Stimulated activated CD4-positive, alpha-beta T cell treated with anti-CD3 and anti-CD28 coated beads, Interleukin-15, amount 100 ng/mL, for 24 hours (primary cell): ENCODE results near the gene C1QTNF3.
"Not testable (repeated sequence)": the region's sequence is repeated elsewhere in the genome, so short reads cannot be mapped to it uniquely, and the experiment has no call there.

Experiments used
- DNase-seq: peaks from one replicate; pipeline ENCODE4 v3.0.0-alpha.2; 2020

C1QTNF3 gene

GRCh38 chr5:34047774-34048572, 5.0 kb upstream of the C1QTNF3 start:
- no peak for DNase-seq

DNA sequence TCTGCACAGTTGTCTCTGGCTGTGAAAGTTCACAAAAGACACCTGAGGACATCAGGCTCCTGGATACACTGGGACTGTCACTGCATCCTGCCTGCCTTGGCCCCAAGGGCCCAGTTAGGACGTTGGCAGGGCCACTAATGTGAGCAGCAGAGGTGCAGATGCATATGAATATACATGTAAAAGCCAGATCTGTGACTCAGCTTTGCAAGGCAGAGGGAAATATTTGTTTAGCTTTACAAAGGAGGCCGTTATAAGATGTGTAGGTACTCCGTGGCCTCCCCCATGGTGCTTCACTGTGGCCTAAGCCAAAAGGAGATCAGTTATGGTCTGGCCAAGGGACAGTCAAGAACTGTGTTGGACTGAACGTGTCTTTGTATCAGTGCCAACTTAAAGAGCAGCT, 4.1 kb upstream of the C1QTNF3 start:
- no peak for DNase-seq

GRCh38 chr5:34045996-34046395, 3.0 kb upstream of the C1QTNF3 start:
- DNase-seq: no peak

- DNase-seq: no peak
Observed at GRCh38 chr5:34045023-34045422, 2.0 kb upstream of the C1QTNF3 start.

GRCh38 chr5:34042321-34042720, 692 bp downstream of the C1QTNF3 start:
- no peak for DNase-seq

DNA sequence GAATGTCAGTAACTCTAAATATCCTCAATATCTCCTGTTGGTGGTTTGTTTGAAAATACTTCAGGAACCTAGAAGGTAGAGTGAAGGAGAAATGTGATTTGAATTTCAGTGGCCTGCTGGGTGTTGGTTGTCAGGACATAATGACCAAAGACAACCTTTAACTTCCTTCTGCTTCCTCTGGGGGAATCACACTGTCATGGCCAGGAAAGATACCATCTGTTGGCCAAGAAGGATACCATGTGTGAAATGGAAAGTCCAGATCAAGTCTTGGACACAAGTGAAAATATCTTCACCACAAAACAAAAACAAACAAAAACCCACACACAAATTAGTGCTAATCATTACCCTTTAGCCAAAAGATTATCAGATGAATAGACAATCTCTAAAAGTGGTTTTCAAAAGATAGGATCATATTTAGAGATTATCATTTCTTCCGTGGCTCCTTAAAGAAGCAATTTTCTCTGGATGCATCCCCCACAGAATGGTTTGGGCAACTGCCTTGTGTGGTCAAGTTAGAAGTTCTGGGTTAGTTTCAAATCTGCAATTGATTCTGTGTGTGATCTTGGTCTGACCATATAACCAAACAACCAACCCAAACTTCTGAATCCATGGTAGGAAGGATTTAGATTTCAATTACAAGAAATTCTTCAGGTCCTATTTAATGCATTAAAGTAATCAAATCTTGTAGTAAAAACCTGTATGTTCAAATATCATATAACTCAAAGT, 1.6 kb downstream of the C1QTNF3 start:
- DNase-seq: no peak

DNA sequence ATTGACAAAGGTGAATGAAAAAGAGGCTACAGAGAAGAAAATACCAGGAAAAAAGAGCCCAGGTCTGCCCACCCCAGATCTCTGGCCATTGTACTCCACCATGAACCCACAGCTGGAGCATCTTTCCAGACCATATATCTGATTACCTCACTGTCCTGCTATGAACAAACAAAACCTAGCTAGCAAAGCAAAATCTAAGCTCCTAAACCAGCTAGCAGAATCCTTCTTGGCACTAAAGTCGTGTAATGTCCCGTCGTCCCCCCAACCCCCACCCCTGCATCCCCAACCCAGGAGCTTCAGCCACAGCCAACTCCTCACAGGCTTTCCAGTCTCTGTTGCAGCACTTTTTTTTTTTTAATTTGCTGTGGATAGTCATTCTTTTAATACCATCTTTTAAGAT, 2.5 kb downstream of the C1QTNF3 start:
- no peak for DNase-seq

DNA sequence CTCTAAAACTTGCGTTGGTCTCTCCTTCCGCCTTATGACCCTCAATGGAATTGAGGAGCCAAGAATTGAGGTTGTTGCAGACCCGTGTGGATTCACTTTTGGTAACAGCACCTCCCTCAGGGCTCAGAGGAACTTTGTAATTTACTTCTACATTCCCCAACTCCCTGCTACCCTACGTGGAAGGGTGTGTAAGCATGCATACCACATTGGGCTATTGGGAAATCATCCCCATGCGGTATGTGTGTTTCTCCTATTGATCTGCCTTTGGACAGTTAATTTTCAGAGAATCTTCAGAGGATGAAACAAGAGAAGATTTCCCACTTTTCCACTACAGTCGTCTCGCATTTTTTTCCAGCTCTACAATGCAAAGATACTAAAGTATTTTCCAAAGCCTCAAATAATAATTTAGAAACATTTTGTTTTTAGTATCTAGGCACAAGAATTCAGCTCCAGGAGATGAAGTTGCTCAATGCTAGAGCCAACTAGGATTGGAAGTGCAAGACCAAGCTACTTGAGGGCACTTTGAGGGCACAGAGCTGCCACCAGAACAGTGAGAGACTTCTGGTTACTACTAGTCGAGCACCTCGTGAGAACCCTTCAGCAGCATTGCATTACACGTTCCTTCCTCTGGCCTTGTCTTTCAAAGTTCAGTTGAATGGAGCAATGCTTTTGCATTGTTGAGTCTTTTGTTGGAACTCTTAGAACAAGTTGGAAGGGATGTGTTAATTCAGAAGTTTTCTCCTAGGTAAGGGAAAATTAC, 3.4 kb downstream of the C1QTNF3 start:
- no peak for DNase-seq

- no peak for DNase-seq
Observed at GRCh38 chr5:34038838-34039237, 4.2 kb downstream of the C1QTNF3 start.

DNA sequence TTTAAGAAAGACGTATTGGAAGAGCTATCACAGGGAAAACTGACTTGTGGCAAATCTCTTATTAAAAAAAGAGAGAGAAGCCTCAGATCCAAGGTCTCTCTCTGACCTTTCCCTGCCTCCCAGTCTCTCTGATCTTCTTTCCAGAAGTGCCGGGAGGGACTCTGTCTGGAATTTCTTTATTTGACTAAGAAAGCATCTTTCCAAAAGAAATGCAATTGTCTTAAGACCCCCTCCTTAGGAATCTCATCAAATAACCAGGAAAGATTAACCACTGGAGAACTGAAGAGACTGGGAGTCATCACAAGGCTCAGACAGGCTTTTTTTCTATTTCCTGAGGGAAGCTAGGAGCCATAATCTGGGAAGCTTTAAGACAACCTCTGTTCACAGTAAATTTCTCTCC, 4.6 kb downstream of the C1QTNF3 start:
- no peak for DNase-seq

DNA sequence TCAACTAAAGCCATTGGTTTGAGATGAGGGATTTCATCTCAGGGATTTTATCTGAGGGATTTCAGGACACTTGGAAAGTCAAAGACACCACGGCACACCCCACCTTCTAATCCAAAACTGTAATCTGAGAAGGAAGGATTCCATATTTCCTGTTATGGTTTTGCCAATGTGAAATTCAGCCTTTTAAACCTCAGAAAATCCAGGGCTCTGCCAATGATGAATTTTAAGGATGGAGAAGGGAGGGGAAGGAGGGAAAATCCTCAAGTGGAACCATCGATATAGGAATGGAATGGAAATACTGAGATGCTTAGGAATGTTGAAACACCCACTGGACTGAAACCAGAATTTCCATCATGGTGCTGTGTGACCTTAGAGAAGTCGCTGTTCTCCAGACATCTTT, 5.3 kb downstream of the C1QTNF3 start:
- DNase-seq: no peak

DNA sequence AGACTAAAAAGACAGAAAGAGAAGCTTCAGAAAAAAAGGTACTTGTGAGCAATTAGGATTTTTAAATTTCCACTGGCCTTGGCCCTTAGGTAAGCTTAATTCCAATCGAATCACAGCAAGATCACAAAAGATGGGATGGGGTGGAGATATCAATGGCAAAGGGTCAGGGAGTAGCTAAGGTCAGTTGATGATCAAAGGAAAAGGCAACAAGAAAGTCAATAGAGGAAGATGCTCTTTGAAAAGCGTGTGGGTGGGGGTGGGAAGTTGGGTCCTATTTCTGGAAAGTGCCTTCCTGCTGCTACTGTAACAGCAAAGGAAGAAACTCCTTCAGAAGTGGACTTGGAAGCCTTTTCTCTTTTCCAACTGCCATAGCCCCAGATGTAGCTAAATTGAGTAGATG, 7.3 kb downstream of the C1QTNF3 start:
- DNase-seq: no peak

GRCh38 chr5:34034534-34035327, 8.3 kb downstream of the C1QTNF3 start:
- no peak for DNase-seq

- DNase-seq: no peak
Observed at GRCh38 chr5:34031966-34032365, 11.0 kb downstream of the C1QTNF3 start.

GRCh38 chr5:34031117-34031516, 11.9 kb downstream of the C1QTNF3 start:
- no peak for DNase-seq

DNA sequence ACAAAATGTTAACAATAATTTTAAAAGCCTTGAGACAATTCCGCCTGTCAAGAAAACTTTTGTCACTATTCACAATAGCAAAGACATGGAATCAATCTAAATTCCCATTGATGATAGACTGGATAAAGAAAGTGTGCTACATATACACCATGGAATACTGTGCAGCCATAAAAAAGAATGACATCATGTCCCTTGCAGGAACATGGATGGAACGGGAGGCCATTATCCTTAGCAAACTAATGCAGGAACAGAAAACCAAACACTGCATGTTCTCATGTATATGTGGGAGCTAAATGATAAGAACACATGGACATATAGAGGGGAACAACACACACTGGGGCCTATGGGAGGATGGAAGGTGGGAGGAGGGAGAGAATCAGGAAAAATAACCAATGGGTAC, 12.4 kb downstream of the C1QTNF3 start:
- not testable (repeated sequence) for DNase-seq

DNA sequence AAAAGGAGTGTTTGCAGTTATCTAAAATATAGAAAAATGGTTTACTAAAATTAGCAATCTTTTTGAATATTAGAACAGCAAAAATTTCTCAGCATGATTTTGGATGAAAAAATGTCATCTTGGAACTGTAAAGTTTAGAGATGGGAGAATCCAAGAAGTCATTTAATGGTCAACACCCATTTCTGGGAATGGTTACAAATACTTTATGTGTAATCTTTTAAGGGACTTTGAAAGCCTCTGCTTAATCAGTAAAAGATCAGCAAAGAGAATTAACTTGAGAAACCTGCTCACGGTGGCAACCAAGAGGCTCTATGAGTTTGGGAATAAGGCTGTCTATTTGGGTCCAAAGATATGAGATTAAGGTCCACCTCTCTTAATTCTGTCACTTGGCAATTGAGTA, 13.0 kb downstream of the C1QTNF3 start:
- DNase-seq: no peak

GRCh38 chr5:34028349-34028748, 14.7 kb downstream of the C1QTNF3 start:
- no peak for DNase-seq

DNA sequence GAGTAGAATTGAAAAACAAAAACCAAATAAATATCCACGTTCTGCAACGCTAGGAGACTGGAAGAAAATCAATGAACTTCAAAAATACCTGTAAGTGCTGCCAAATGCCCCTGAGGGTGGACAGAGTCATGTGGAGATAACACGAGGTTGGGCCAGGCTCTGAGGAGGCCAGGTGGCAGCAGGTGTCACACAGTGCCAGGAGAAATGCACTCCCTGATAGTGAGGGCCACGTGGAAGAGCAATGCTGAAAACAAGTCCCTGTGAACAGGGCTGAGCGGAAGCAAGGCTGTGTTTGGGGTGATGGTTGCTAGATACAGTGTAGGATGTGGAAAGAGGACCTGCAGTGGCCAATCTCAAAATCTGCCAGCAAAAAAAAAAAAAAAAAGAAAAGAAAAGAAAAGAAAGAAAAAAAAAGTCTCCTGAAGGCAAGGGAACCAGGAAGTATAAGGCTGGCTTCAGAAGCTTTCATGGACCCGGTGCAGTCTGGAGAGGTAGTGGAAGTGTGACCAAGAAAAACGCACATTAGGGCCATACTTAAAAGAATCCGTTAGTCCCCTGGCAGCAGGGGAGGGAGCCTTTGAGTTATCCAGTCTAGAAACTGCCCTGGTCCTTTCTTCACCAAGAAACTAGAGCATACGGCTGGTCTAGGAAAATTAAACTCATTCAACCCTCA, 16.8 kb downstream of the C1QTNF3 start:
- no peak for DNase-seq

DNA sequence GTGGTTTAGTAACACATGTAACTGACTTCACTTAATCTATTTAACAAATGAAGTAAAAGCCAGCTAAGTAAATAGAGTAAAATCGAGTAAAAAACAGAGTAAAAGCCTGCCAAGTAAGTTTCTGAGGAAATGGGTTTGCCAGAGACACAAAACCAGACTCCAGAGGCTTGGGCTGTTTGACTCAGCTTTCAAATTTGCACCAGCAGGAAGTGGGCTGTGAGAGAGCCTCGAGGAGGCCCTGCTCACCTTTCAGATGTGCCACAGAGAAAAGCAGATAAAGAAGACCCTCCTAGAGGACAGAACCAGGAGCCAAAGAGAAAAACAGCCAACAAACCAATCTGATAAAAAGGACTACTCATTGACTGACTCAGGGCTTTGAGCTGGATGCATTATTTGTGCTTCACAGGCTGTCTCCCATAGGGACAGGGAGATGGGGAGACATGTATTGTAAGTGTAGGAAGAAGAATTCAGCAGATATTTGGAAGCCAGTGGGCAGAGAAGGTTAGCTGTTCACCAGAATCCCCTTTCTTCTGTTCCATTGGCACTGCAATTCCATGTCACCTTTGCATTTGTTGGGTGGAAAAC, 20.8 kb downstream of the C1QTNF3 start:
- DNase-seq: peak; percentile 60

DNA sequence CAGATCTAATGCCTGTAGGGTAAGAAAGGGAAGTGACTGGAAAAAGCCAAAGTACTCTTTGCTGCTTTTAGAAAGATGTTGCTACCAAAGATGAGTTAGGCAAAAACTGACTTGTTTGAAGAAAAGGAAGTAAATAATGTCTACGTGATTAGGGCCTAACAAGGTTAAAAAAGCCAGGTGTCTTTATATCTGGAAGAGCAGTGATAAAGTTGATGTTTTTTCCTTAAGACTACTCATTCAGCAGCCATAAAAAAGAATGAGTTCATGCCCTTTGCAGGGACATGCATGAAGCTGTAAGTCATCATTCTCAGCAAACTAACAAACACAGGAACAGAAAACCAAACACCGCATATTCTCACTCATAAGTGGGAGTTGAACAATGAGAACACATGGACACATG, 21.7 kb downstream of the C1QTNF3 start:
- DNase-seq: no peak

- DNase-seq: no peak
Observed at GRCh38 chr5:34020726-34021125, 22.3 kb downstream of the C1QTNF3 start.
